Ovary (tissue), 9 donors: ENCODE data around the gene USP53. TPM values are rescaled to one million over a fixed set of nuclear protein-coding genes. Genes with fewer than 3 reads are reported as not detected.
"Not testable (repeated sequence)": the region's sequence is repeated elsewhere in the genome, so short reads cannot be mapped to it uniquely, and the experiment has no call there.

Experiments
- DNase-seq, 5 donors: peaks; one replicate each; pipeline ENCODE4 v3.0.0-alpha.2; 2019 to 2020
- H3K27ac ChIP-seq, 2 donors: fragments of 200-600 bp; one replicate each; pipeline versions ENCODE4 v1.5.1 to v1.8.0; 2019 to 2022
- H3K27me3 ChIP-seq: fragments of 200-600 bp; one replicate; pipeline ENCODE4 v1.8.0; 2022
- H3K36me3 ChIP-seq: fragments of 200-600 bp; sonication (generic); one replicate; pipeline ENCODE4 v1.5.1; 2019
- H3K4me1 ChIP-seq: one replicate; pipeline ENCODE4 v1.8.1; 2013; ENCODE audit warnings: mild to moderate bottlenecking, moderate library complexity; ENCODE audit not compliant: insufficient read depth
- H3K4me3 ChIP-seq: fragments of 200-600 bp; sonication (generic); one replicate; pipeline ENCODE4 v1.5.1; 2017
- H3K9me3 ChIP-seq, 2 donors: fragments of 200-600 bp in 1 of 2; sonication (generic) in 1 of 2; one replicate each; pipeline versions ENCODE4 v1.5.1 to v1.8.1; 2013 to 2019; ENCODE audit warnings: mild to moderate bottlenecking in 1 of 2, moderate library complexity in 1 of 2
- CTCF ChIP-seq, 3 donors: fragments of 450-650 bp in 2 of 3; fragments of 200-600 bp in 1 of 3; IDR thresholded peaks; one replicate each; pipeline versions ENCODE4 v1.5.1 to v1.8.0; 2016 to 2022; ENCODE audit warnings: antibody characterized with exemption in 3 of 3, mild to moderate bottlenecking in 1 of 3
- EP300 ChIP-seq: sonication (generic); formaldehyde crosslinking; IDR thresholded peaks from one replicate; pipeline ENCODE4 v1.6.1; 2017; ENCODE audit warnings: antibody characterized with exemption
- POLR2A ChIP-seq: fragments of 450-650 bp; IDR thresholded peaks from one replicate; pipeline ENCODE4 v1.6.1; 2017; ENCODE audit warnings: antibody characterized with exemption, mild to moderate bottlenecking, moderate library complexity
- WGBS, 3 donors: extraction: QIAGEN DNeasy Blood & Tissue Kit in 1 of 3; methylation state at CpG; one replicate each; pipeline versions ENCODE4 v1.1.5 to v1.1.7; 2013 to 2017; 5-methylcytosine and 5-hydroxymethylcytosine counted together
- intact Hi-C, 4 donors: fragments of 100-400 bp; cut with DNase I; formaldehyde crosslinking; loops; one replicate each; pipeline versions ENCODE4 v1.11.0 to v1.15.1; 2022 to 2023
- polyA plus RNA-seq, 2 donors: library from polyadenylated mRNA; stranded (reverse); fragments of 200-250 nt in 1 of 2; fragments of 350-450 nt in 1 of 2; fragmentation: Illumina TruSeq in 1 of 2; extraction: RNeasy Lipid Tissue Mini Kit (QIAGEN cat#74804) in 1 of 2; gene quantifications; one replicate each; pipeline ENCODE4 v1.2.3, GENCODE V29; 2013 to 2014
- total RNA-seq, 7 donors: library from RNA; depleted of rRNA in 2 of 7; stranded (reverse); fragments of >200 nt in 2 of 7; fragmentation: NEBNext Ultra II Directional in 3 of 7; extraction: Animal tissue kit (Norgen Biotek cat#: 25700) in 3 of 7; gene quantifications; one replicate each; pipeline versions ENCODE4 v1.1.0 to v1.2.4, GENCODE V29; 2016 to 2023
- donor health status: DM: no; HTN: no; CAD: no; lungs with moderate emphysema.
- donor health status: DM: no; HTN: no; CAD: no.
- donor health status: Bipolar disorder and iron deficiency.
- donor health status: DM: yes; HTN: yes; CAD: no.
- donor health status: DM: no; HTN: no; CAD: no.
- donor health status: DM: yes; HTN: yes; CAD: no.

Gene USP53
- total and polyA plus RNA-seq, 9 donors = 10.7 to 98.9 (median 20.4) TPM

GRCh38 chr4:119337010-119337409 lies 124.5 kb downstream of the USP53 start:
- Histone ChIP-seq H3K27me3 (no peaks in the 10 kb centered on the region), H3K9me3 (no peaks in the 10 kb centered on the region), H3K27ac (no peak overlapping the region), H3K36me3 (no peaks in the 10 kb centered on the region), H3K4me3 (no peak overlapping the region), H3K4me1 (no peaks in the 10 kb centered on the region)
- 40 to 59% (median 50%) methylated on average over 1 of the region's 1 CpG for WGBS, 3 donors
- TF ChIP-seq POLR2A (no peak), EP300 (no peak), CTCF (IDR thresholded peaks at IDR 0.05) (no peak)
- intact Hi-C loops = no loop called here
- no peak for DNase-seq

- H3K27me3 ChIP-seq, H3K9me3 ChIP-seq, H3K4me1 ChIP-seq, intact Hi-C loops, H3K4me3 ChIP-seq, H3K36me3 ChIP-seq, H3K27ac ChIP-seq, DNase-seq: not testable (repeated sequence)
These were observed 127.4 kb downstream of the USP53 start for GRCh38 chr4:119339895-119340294.

- H3K4me3 ChIP-seq, H3K27me3 ChIP-seq, intact Hi-C loops, H3K9me3 ChIP-seq, DNase-seq, H3K36me3 ChIP-seq, H3K4me1 ChIP-seq, H3K27ac ChIP-seq: not testable (repeated sequence)
- WGBS, 3 donors = 80% methylated on average over 1 of the region's 2 CpGs; no CpG with 5 or more reads in 2 of the 3 donors
These were observed 130.8 kb downstream of the USP53 start for GRCh38 chr4:119343293-119343692.

Other genes starting within 250 kb of the USP53 start
- 1 to 10 TPM in 1 of 7 donors, under 1 TPM in 6; 0.38 to 1.1 (median 0.55) TPM for gene MYOZ2, start 76.9 kb upstream of the USP53 start, total RNA-seq
- under 1 TPM; 0.34 to 0.60 TPM for gene MYOZ2, start 76.9 kb upstream of the USP53 start, polyA plus RNA-seq
- gene FABP2, start 109.4 kb downstream of the USP53 start, total RNA-seq = under 1 TPM in 2 of 7 donors, not detected in 5; 0.11 to 0.60 TPM
- gene FABP2, start 109.4 kb downstream of the USP53 start, polyA plus RNA-seq = not detected